ENCODE data around the gene F5.
"Not testable (repeated sequence)": the region's sequence is repeated elsewhere in the genome, so short reads cannot be mapped to it uniquely, and the experiment has no call there.

The F5 gene

DNA sequence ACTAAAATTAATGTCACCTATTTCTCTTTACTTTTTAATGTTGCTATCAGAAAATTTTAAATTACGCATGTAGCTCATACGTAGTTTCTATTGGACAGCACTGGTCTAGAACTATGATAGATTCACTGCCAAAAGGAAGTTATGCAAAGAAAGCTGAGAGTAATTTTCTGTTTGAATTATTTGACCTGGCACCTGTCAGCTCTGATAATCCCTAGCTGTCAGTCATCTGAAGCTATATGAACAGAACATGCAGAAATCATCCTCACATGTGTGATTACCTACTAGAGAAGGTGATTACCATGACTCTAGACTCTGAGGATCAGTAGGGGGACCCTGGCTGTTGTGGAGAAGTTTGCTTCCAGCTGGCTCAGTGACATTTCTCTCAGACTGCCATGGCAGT is 40.8 kb downstream of the F5 start:
- no peak overlapping the region for H3K27ac Mint-ChIP-seq

DNA sequence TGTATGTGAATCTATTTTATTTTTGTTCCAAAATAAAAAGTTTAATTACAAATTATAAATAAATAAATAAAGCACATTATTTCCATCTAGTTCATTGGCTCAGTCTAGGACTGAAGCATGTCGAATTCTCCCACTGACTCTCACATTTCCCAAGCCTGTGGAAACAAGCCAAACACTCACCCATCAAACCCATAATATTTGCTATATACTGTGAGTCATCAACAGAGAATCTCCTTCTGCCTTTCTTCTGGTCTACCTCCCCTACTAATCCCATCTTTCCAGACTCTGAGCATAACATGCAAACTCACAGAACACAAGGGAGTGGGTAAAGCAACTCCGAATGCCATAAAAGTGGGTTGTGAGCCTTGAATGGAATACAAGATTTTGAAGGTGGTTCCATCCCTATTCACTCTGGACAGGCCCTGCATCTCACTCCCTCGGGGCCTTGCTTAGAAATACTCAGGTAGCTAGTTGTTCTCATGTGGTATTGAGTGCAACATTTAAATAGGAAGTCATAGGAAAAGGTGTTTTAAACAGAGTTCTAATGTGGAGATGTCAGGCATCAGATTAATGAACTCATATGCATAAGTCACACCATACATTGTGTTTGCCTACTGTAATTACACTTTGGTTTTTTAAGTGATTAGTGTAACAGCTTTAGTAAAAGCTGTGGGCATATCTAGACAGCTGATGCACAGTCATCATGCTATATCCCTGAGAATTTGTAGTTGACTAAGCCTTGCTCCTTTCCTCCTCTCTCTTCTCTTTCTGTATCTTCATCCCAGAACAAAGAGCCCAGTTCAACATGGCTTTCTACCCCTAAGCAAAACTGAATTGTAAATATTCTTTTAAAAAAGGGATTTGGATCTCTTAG is 47.0 kb downstream of the F5 start:
- ATAC-seq (no peak), DNase-seq (no peak)
- no peaks in the 10 kb centered on the region for H3K4me1 Mint-ChIP-seq
- no peak overlapping the region for H3K4me3 Mint-ChIP-seq
- no peak overlapping the region for H3K27ac Mint-ChIP-seq
- H3K27me3 Mint-ChIP-seq = no peaks in the 10 kb centered on the region
- no peaks in the 10 kb centered on the region for H3K9me3 Mint-ChIP-seq
- peaks cover 55% of the 10 kb centered on the region for H3K36me3 Mint-ChIP-seq (ENCODE audit: low read depth)

More for the DNA sequence above, 40.8 kb downstream of the F5 start:
- H3K9me3 Mint-ChIP-seq = no peaks in the 10 kb centered on the region
- no peaks in the 10 kb centered on the region for H3K27me3 Mint-ChIP-seq
- H3K36me3 Mint-ChIP-seq (ENCODE audit: low read depth) = peaks cover 69% of the 10 kb centered on the region
- H3K4me3 Mint-ChIP-seq = no peak overlapping the region
- no peak for ATAC-seq
- no peak for DNase-seq
- peaks cover 2% of the 10 kb centered on the region for H3K4me1 Mint-ChIP-seq

DNA sequence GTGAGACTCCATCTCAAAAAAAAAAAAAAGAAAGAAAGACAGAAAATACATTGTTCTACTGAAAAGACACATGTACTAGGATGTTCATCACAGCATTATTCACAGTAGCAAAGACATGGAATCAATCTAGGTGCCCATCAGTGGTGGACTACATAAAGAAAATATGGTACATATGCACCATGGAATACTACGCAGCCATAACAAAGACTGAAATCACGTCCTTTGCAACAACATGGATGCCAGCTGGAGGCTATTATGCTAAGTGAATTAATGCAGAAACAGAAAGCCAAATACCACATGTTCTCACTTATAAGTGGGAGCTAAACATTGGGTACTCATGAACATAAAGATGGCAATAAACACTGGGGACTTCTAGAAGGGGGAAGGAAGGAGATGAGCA is 51.6 kb downstream of the F5 start:
- Mint-ChIP-seq H3K4me1 (no peaks in the 10 kb centered on the region), H3K27ac (no peak overlapping the region), H3K27me3 (no peaks in the 10 kb centered on the region), H3K36me3 (ENCODE audit: low read depth) (peaks cover 77% of the 10 kb centered on the region), H3K4me3 (no peak overlapping the region), H3K9me3 (no peaks in the 10 kb centered on the region)
- ATAC-seq (no peak), DNase-seq (no peak)

DNA sequence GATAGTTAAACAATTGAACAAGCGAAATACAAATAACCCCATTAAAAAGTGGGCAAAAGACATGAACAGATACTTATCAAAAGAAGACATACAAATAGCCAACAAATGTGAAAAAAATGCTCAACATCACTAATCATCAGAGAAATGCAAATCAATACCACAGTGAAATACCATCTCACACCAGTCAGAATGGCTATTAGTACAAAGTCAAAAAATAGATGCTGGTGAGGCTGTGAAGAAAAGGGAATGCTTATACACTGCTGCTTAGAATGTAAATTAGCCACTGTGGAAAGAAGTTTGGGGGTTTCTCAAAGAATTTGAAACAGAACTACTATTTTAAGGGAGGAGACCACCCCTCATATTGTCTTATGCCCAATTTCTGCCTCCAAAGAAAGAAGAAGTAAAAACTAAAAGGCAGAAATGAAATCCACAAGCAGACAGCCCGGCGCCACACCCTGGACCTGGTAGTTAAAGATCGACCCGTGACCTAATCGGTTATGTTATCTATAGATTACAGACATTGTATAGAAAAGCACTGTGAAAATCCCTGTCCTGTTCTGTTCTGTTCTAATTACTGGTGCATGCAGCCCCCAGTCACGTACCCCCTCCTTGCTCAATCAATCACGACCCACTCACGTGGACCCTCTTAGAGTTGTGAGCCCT is 52.6 kb downstream of the F5 start:
- H3K4me3 Mint-ChIP-seq, DNase-seq, H3K27ac Mint-ChIP-seq, H3K27me3 Mint-ChIP-seq, H3K4me1 Mint-ChIP-seq, ATAC-seq, H3K9me3 Mint-ChIP-seq: not testable (repeated sequence)
- H3K36me3 Mint-ChIP-seq (ENCODE audit: low read depth) = peaks cover 80% of the 10 kb centered on the region

DNA sequence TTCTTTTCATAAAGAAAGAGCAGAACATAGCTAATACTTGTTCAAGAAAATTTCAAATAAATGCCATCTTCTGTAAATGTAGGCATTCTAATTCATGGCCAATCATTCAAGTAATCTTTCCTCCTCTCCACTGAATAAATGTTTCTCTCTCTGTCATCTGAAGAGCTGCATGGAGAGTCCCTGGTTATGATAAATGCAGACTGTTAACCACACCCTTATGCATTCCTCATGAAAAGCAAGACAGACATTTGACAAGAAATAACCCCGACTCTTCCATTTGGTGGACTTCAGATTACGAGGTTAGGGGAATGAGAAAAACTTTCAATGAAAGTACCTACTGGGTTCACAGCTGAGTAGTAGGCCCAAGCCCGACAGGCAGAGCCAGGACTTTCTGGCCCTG is 55.8 kb downstream of the F5 start:
- H3K36me3 Mint-ChIP-seq (ENCODE audit: low read depth) = peaks cover 81% of the 10 kb centered on the region
- no peak overlapping the region for H3K4me3 Mint-ChIP-seq
- no peaks in the 10 kb centered on the region for H3K27me3 Mint-ChIP-seq
- H3K4me1 Mint-ChIP-seq = peaks cover 2% of the 10 kb centered on the region
- H3K9me3 Mint-ChIP-seq = no peaks in the 10 kb centered on the region
- no peak for ATAC-seq
- no peak for DNase-seq
- H3K27ac Mint-ChIP-seq = no peak overlapping the region

DNA sequence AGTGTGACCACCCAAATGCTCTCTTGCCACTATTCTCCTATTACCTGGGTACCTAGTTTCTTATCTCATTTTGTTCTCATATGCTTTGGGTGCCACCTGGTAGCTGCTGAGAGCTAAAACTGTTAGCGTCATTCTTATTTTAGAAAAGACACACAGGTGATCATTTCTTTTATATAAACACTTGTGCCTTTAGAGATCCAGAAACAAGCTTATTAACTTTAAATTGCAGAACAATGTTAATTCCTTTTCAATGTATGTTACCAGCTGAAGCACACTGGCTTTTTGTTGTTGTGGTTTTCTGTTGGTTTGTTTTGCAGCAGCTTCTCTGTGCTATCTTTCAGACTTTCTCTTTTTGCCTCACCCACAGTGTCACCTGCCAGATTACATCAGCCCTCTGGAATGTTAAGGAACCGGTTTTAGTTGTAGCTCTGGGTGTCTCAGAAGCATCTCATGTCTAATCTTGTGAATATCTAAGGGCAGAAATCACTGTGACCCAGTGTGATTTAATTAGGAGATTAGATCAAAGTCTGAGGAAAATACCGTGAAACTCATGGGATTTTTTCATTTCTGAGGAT is 57.1 kb downstream of the F5 start:
- peaks cover 81% of the 10 kb centered on the region for H3K36me3 Mint-ChIP-seq (ENCODE audit: low read depth)
- DNase-seq = no peak

DNA sequence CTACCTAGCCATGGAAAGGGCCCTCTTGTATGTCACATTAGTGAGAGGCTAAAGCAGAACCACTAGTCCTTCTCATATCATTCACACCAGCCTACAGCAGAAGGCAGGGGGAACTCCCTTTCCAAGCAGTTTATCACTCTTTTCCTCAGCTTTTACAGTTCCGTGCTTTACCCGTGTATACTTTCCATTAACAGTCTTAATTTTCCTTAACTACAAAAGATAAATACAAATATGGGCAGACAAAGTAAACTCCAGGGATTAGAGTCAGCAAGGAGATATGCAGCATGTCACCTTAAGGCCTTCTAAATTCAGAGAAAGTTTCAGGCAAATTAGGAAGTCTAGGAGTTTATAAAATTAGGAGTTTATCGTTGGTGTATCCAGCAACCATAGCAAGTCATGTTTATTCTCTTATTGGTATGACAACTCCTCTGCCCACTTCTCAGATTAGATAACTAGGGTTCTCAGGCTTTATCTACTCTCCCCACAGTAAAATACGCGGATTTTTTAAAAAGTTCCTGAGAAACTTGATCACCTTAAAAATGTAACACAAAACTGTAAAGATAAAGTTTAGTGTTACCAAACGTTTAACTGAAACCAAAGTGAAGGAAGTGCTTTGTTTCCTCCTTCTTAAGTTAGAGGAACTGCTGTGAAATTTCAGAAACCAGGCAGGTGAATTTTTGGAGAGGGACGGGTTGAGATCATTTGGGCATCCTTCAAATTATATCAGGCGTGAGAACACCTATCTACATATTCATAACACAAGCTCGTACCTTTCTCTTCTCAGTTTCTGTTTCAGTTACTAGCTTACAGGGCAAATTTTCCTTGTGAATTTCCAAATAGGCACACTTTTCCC is 57.8 kb downstream of the F5 start:
- Mint-ChIP-seq H3K4me1 (peaks cover 2% of the 10 kb centered on the region), H3K27me3 (no peaks in the 10 kb centered on the region), H3K36me3 (ENCODE audit: low read depth) (peaks cover 81% of the 10 kb centered on the region), H3K27ac (no peak overlapping the region), H3K9me3 (no peaks in the 10 kb centered on the region), H3K4me3 (no peak overlapping the region)
- ATAC-seq = no peak
- no peak for DNase-seq

More for the DNA sequence above, 57.1 kb downstream of the F5 start:
- H3K27ac Mint-ChIP-seq = no peak overlapping the region
- no peaks in the 10 kb centered on the region for H3K27me3 Mint-ChIP-seq
- no peaks in the 10 kb centered on the region for H3K9me3 Mint-ChIP-seq
- no peak overlapping the region for H3K4me3 Mint-ChIP-seq
- H3K4me1 Mint-ChIP-seq = peaks cover 2% of the 10 kb centered on the region
- no peak for ATAC-seq

DNA sequence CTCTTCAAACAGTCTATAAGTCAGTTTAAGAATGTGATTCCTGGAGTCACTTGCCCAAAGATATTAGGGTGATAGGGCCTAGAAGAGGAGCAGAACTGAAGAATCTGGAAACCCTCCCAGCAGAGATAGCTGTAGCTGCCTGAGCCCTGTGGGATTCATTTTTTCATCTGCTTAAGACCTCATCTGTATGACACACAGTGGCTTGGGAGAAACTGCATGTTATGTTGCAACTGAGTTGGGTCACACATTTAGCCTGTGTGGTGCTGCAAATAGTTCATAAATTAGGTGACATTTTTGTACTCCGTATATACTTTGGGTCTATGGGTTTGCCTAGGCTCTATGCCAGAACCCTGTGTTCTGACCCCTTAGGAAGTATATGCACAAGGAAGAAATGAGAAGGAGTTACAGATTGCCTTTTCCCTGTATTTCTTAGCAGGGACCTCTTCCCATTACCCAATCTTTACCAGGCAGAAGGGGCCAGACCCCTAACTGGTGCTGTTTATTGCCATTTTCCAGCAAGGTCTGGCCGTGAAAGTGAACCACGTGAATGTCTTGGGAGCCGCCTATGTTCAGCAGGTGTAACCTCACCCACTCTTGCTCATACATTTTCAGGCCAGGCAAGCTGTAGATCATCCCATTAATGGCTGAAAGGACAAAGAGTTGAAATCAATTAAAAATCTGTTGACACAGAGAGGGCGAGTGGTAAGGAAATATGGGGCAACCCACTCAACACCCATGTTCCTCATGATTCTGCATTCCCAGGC is 58.6 kb downstream of the F5 start:
- no peak for DNase-seq
- H3K9me3 Mint-ChIP-seq = no peaks in the 10 kb centered on the region
- ATAC-seq = no peak
- no peak overlapping the region for H3K4me3 Mint-ChIP-seq
- peaks cover 2% of the 10 kb centered on the region for H3K4me1 Mint-ChIP-seq
- H3K27me3 Mint-ChIP-seq = no peaks in the 10 kb centered on the region
- no peak overlapping the region for H3K27ac Mint-ChIP-seq
- peaks cover 80% of the 10 kb centered on the region for H3K36me3 Mint-ChIP-seq (ENCODE audit: low read depth)

DNA sequence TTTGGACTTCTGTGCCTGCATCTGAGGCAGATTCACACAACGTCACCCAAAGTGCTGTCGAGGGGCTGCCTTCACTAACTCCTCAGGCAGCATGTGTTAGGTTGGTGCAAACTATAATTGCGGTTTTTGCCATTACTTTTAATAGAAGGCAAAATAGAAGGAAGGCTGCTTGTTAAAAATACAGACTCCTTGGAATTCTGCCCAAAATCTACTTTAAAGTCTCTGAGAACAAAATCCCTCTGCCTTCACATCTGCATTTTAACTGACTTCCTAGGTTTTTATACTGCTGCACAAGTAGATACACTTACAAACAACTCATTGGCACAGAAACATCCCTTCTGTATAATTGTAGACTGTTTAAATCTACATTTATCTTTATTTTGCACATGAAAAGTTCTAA is 59.3 kb downstream of the F5 start:
- no peak overlapping the region for H3K4me3 Mint-ChIP-seq
- H3K9me3 Mint-ChIP-seq = no peaks in the 10 kb centered on the region
- H3K27me3 Mint-ChIP-seq = no peaks in the 10 kb centered on the region
- H3K36me3 Mint-ChIP-seq (ENCODE audit: low read depth) = peaks cover 76% of the 10 kb centered on the region
- peaks cover 2% of the 10 kb centered on the region for H3K4me1 Mint-ChIP-seq
- ATAC-seq = no peak
- DNase-seq = no peak
- H3K27ac Mint-ChIP-seq = no peak overlapping the region

DNA sequence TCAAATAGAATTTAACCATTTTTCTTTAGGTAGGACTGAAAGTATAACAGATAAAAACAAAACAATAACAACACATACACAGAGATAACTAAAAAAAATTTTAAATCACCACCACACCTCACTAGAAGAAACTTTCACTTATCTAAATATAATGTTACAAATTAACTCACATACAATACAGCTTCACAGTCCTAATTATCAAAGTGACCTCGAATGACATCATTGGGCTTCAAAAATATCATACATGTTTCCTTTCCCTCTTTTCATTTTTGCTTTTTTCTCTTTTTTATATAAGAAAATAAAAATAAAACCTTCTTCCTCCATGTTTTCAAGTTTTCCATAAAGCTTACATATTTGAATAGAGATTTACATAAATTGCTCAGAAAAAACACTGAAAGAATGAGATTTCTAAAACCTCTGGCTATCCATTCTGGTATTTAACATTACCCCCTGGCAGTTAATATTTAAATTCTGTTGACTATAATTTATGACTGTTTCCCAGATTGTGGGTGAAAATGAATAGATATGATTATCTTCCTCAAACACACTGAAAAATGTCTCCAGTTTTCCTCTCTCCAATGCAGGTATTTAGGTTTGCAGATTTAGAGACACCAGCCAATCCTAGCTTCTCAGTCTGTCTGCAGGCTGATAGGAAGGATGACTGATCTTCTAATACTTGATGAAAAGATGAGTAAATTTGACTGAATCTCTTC is 60.0 kb downstream of the F5 start:
- H3K4me1 Mint-ChIP-seq = peaks cover 2% of the 10 kb centered on the region
- no peaks in the 10 kb centered on the region for H3K9me3 Mint-ChIP-seq
- H3K36me3 Mint-ChIP-seq (ENCODE audit: low read depth) = peaks cover 75% of the 10 kb centered on the region
- H3K4me3 Mint-ChIP-seq = no peak overlapping the region
- H3K27me3 Mint-ChIP-seq = no peaks in the 10 kb centered on the region
- no peak overlapping the region for H3K27ac Mint-ChIP-seq
- ATAC-seq = no peak
- DNase-seq = no peak

DNA sequence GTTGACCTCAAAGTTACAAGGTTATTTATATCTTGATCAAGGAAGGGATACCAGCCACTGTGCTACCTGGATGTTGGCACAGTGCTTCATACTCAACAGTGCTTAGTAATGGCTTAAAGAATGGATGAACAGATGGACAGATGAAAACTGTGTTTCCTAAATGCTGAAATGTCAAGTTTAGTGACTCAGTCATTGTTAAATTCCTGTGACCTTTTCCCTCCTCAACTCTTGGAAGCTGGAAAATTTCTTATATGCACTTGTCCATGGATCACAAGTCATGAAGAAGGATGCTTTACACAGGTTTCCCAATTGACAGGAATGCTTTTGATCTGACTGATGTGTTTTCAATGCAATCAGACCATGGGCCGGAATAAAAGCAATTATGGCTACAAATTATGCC is 60.9 kb downstream of the F5 start:
- Mint-ChIP-seq H3K27ac (no peak overlapping the region), H3K9me3 (no peaks in the 10 kb centered on the region), H3K27me3 (no peaks in the 10 kb centered on the region), H3K36me3 (ENCODE audit: low read depth) (peaks cover 72% of the 10 kb centered on the region), H3K4me1 (peaks cover 2% of the 10 kb centered on the region), H3K4me3 (no peak overlapping the region)
- ATAC-seq (no peak), DNase-seq (no peak)

DNA sequence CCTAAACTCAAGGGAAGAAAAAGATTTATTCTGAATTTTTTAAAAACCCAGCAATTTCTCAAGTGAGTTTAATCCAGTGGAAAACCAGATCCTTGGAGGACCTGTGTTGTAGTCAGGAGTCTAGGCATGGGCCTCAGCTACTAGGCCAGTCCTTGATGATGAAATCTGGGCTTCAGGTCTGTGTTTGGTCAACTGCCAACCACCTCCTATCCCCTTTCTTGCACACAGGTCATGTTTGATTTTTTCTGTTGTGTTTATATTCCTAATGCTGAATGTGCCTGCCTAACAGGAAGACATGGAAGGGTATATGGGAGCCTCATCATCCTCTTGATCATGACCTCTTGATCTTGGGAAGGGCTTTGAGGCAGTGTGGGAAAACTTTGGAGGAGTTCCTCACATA is 62.4 kb downstream of the F5 start:
- H3K4me1 Mint-ChIP-seq = no peaks in the 10 kb centered on the region
- no peaks in the 10 kb centered on the region for H3K27me3 Mint-ChIP-seq
- ATAC-seq (no peak), DNase-seq (no peak)
- H3K4me3 Mint-ChIP-seq = no peak overlapping the region
- H3K9me3 Mint-ChIP-seq = no peaks in the 10 kb centered on the region
- no peak overlapping the region for H3K27ac Mint-ChIP-seq
- peaks cover 71% of the 10 kb centered on the region for H3K36me3 Mint-ChIP-seq (ENCODE audit: low read depth)

DNA sequence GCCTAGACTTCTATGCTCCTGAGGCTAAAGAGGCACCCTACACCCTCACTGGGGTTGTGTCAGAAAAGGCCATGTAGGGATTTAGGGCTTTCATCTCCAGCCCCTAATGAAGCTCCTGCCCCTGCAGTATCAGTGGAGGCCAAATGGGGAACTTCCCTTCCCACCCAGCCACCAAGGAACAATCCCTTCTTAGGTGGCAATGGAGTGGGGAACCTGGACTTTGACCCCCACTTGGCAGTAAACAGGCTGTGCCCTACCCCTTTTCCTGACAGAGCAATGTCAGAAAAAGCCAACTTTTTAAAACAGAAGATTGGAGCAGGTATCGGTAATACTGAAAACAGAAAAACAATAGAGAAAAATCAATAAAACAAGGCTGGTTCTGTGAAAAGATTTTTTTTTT is 65.1 kb downstream of the F5 start:
- H3K36me3 Mint-ChIP-seq (ENCODE audit: low read depth) = peaks cover 76% of the 10 kb centered on the region
- no peaks in the 10 kb centered on the region for H3K4me1 Mint-ChIP-seq
- no peak for DNase-seq
- no peak for ATAC-seq
- H3K27me3 Mint-ChIP-seq = no peaks in the 10 kb centered on the region
- H3K9me3 Mint-ChIP-seq = no peaks in the 10 kb centered on the region
- no peak overlapping the region for H3K4me3 Mint-ChIP-seq
- no peak overlapping the region for H3K27ac Mint-ChIP-seq

Data from activated naive CD8-positive, alpha-beta T cell treated with anti-CD3 and anti-CD28 coated beads, Interleukin-2, amount 50 U/mL, for 24 hours (primary cell).